Parathyroid adenoma (tissue), 2 donors: ENCODE measurements around the gene CRY2.

ENCODE experiments used
- H2AFZ ChIP-seq: fragments of 300-600 bp; sonication (generic); one replicate; pipeline ENCODE4 v1.7.0; 2017; ENCODE audit warnings: antibody characterized with exemption, mild to moderate bottlenecking
- H3K27ac ChIP-seq: fragments of 300-600 bp; sonication (generic); one replicate; pipeline ENCODE4 v1.7.0; 2017
- H3K27me3 ChIP-seq: fragments of 300-600 bp; sonication (generic); one replicate; pipeline ENCODE4 v1.7.0; 2017; ENCODE audit warnings: low read length; ENCODE audit not compliant: control insufficient read depth, insufficient read depth
- H3K36me3 ChIP-seq: fragments of 300-600 bp; sonication (generic); one replicate; pipeline ENCODE4 v1.7.0; 2017; ENCODE audit warnings: low read length; ENCODE audit not compliant: control insufficient read depth, insufficient read depth
- H3K4me1 ChIP-seq: fragments of 300-600 bp; sonication (generic); one replicate; pipeline ENCODE4 v1.7.0; 2017; ENCODE audit warnings: control low read depth
- H3K4me2 ChIP-seq: fragments of 300-600 bp; sonication (generic); one replicate; pipeline ENCODE4 v1.7.0; 2017; ENCODE audit warnings: low read length
- H3K4me3 ChIP-seq: fragments of 300-600 bp; sonication (generic); one replicate; pipeline ENCODE4 v1.7.0; 2017; ENCODE audit warnings: low read depth, low read length
- H3K79me2 ChIP-seq: fragments of 300-600 bp; sonication (generic); one replicate; pipeline ENCODE4 v1.7.0; 2017; ENCODE audit warnings: control low read depth
- H3K9ac ChIP-seq: fragments of 300-600 bp; sonication (generic); one replicate; pipeline ENCODE4 v1.7.0; 2017; ENCODE audit warnings: mild to moderate bottlenecking
- H3K9me3 ChIP-seq: fragments of 300-600 bp; sonication (generic); one replicate; pipeline ENCODE4 v1.7.0; 2017; ENCODE audit warnings: low read length; ENCODE audit not compliant: control insufficient read depth
- TF ChIP-seq, protein P1 (sequence below): fragments of 300-600 bp; sonication (generic); IDR thresholded peaks from one replicate; pipeline ENCODE4 v1.7.0; 2017; ENCODE audit warnings: antibody characterized with exemption, mild to moderate bottlenecking
- donor health status: primary hyperparathyroidism.

CRY2 gene

DNA sequence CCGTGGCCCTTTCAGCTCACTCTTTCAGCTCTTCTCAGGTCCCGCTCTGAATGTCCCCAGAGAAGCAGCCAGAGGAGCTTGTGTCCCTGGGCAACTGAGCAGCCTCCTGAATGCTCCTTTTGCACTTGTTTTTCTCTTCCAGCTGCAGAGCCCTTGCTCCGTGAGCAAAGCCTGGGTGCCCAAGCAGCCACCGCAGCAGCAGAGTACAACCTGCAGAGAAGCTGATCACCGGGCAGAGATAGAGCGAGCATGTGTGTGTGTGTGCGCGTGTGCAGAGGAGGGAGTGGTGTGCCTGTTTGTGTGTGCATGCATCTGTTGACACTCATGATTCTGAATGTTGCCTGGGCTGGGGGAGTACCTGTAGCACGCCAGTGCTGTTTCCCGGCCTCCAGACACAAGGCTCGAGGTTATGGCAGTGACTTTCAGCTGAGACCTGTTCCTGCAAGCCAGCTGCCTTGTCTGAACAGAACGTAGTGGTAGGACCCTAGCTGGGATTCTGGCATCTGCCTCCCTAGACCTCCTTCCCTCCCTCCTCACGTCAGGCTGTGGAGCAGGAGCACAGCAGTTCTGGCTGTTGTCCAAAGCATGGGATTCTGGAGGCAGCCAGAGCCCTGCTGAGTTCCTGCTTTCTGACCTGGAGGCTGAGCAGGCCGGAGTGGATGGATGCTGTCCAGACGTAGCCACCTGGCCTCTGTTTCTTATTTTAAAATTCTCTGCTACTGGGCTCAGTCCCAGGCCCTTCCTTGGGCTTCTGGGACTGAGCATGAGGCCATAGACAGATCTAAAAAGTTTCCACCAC lies 33.7 kb downstream of the CRY2 start:
- no peaks in the 10 kb centered on the region for H3K36me3 ChIP-seq
- H3K4me1 ChIP-seq: no peaks in the 10 kb centered on the region
- no peaks in the 10 kb centered on the region for H3K9me3 ChIP-seq
- no peak overlapping the region for H3K4me2 ChIP-seq
- no peak overlapping the region for H3K9ac ChIP-seq
- H3K27me3 ChIP-seq: no peaks in the 10 kb centered on the region
- H3K27ac ChIP-seq: no peak overlapping the region
- H3K4me3 ChIP-seq: no peak overlapping the region
- TF ChIP-seq, protein P1, sequence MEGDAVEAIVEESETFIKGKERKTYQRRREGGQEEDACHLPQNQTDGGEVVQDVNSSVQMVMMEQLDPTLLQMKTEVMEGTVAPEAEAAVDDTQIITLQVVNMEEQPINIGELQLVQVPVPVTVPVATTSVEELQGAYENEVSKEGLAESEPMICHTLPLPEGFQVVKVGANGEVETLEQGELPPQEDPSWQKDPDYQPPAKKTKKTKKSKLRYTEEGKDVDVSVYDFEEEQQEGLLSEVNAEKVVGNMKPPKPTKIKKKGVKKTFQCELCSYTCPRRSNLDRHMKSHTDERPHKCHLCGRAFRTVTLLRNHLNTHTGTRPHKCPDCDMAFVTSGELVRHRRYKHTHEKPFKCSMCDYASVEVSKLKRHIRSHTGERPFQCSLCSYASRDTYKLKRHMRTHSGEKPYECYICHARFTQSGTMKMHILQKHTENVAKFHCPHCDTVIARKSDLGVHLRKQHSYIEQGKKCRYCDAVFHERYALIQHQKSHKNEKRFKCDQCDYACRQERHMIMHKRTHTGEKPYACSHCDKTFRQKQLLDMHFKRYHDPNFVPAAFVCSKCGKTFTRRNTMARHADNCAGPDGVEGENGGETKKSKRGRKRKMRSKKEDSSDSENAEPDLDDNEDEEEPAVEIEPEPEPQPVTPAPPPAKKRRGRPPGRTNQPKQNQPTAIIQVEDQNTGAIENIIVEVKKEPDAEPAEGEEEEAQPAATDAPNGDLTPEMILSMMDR: no peak
- no peaks in the 10 kb centered on the region for H3K79me2 ChIP-seq
- no peak overlapping the region for H2AFZ ChIP-seq

DNA sequence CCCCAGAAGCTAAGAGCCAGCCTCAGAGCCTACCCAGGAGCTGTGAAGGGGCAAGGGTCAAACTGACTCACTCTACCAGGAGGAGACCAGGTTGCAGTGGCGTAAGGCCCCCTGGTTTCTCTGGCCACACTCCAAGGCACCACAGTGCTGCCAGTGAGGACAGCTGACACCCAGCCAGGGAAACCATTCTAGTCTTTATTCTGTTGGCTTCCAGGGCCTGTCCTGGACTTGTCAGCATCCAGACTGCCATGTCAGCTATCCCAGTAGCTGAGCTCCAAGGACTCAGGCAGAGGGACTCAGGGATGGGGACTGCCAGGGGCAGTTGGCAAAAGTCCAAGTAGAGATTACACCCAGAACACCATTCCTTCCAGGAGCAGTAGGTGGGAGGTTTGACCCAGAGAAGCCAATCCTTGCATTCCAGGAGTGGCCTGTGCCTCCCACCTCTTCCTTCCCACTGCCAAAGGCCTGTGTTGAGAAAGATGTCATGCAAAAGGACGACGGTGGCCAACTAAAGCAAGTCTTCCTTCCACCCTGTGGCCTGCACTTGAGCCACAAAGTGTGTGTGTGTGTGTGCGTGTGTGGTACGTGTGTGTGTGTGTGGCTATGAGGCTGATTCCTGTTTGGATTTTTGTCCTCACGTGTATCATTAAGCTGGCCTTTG lies 34.6 kb downstream of the CRY2 start:
- no peaks in the 10 kb centered on the region for H3K27me3 ChIP-seq
- no peak overlapping the region for H3K27ac ChIP-seq
- H3K4me1 ChIP-seq: no peaks in the 10 kb centered on the region
- no peak overlapping the region for H3K9ac ChIP-seq
- H3K4me3 ChIP-seq: no peak overlapping the region
- H2AFZ ChIP-seq: no peak overlapping the region
- no peaks in the 10 kb centered on the region for H3K36me3 ChIP-seq
- TF ChIP-seq, protein P1: no peak
- peaks cover 4% of the 10 kb centered on the region for H3K79me2 ChIP-seq
- no peak overlapping the region for H3K4me2 ChIP-seq
- H3K9me3 ChIP-seq: no peaks in the 10 kb centered on the region

DNA sequence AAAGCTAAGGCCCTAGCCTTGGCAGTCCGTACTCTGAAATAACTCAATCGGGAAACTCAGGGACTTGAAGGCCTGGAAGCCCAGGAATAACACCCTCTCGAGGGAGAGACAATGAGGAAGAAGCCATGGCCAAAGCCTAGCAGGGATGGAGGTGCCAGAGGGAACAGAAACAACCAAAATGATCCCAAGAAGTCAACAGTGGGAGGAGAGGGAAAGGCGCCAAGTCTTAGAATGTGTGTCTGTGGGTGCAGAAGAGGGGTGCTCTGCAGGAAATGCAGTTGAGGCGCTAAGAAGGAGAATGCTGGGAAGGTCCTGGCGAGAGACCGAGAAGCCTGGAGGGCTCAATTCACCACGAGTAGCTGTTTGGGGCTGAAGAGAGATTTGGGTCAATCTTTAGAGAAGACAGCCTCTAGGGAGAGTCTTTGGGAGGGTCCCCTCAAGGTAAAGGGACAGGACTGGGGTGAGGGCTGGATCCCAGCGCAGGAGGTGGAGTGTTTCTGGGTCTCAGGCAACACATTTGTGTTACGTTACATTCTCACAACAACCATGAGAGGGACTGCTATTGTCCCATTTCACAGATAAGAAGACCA lies 37.4 kb downstream of the CRY2 start:
- no peaks in the 10 kb centered on the region for H3K27me3 ChIP-seq
- H3K79me2 ChIP-seq: peaks cover 5% of the 10 kb centered on the region
- no peaks in the 10 kb centered on the region for H3K9me3 ChIP-seq
- no peaks in the 10 kb centered on the region for H3K4me1 ChIP-seq
- no peak overlapping the region for H3K9ac ChIP-seq
- no peaks in the 10 kb centered on the region for H3K36me3 ChIP-seq
- TF ChIP-seq, protein P1: no peak
- H3K4me3 ChIP-seq: no peak overlapping the region
- H2AFZ ChIP-seq: no peak overlapping the region
- H3K4me2 ChIP-seq: no peak overlapping the region
- H3K27ac ChIP-seq: peak overlapping the region; percentile 51

DNA sequence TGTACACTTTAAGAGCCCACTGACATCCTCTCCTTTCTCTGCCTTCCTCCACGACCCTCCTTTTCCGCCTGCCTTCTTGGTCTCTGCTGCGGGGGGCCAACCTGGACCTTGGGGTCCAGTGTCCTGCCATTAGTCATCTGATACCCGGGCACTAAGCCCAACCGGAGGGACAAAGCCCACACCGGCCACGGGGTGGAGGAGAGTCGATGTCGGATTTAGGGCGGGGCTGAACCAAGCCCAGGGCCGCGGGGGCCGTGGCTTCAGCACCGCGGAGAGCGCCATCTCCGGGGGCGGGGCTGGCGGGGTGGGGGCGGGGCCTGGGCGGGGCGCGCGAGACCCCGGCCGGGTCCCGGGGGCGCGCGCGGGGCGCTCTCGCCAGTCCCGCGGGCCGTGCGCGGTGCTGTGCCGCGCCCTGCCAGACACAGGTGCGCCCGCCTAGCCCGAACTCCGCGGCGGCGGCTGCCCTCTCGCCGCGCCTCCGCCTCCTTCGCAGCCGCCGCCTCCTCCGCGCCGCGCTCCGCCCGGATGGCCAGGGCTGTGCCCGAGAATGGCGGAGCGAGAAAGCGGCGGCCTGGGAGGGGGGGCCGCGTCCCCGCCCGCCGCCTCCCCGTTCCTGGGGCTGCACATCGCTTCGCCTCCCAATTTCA lies 38.1 kb downstream of the CRY2 start, which contains the start of gene MAPK8IP1:
Gene MAPK8IP1, plus strand, starts transcription at position 378 of the 647 bp plus-strand sequence. Its CDS starts 170 bp downstream, at position 548.
- peaks cover 5% of the 10 kb centered on the region for H3K79me2 ChIP-seq
- H3K36me3 ChIP-seq: no peaks in the 10 kb centered on the region
- TF ChIP-seq, protein P1: no peak
- no peaks in the 10 kb centered on the region for H3K4me1 ChIP-seq
- H3K27me3 ChIP-seq: no peaks in the 10 kb centered on the region
- H3K27ac ChIP-seq: peak within 1 kb of the TSS; percentile 51
- H2AFZ ChIP-seq: peak within 1 kb of the TSS; percentile 66
- peak within 1 kb of the TSS; percentile 55 for H3K4me2 ChIP-seq
- H3K4me3 ChIP-seq: no peak within 1 kb of the TSS
- H3K9me3 ChIP-seq: no peaks in the 10 kb centered on the region
- peak within 1 kb of the TSS; percentile 61 for H3K9ac ChIP-seq
